NCI-H82 treated with DMSO at 0.1 percent for 48 hours (cell line): ENCODE data around the gene SLC13A1.
A peak's percentile ranks its signal among the peaks of the same experiment; 100 is the strongest.
"Not testable (repeated sequence)": the region's sequence is repeated elsewhere in the genome, so short reads cannot be mapped to it uniquely, and the experiment has no call there.

ENCODE experiments used
- DNase-seq: peaks from one replicate; lab custom pipeline; 2025; ENCODE audit not compliant: unreplicated experiment; lab: John Stamatoyannopoulos, UW

The SLC13A1 gene

DNA sequence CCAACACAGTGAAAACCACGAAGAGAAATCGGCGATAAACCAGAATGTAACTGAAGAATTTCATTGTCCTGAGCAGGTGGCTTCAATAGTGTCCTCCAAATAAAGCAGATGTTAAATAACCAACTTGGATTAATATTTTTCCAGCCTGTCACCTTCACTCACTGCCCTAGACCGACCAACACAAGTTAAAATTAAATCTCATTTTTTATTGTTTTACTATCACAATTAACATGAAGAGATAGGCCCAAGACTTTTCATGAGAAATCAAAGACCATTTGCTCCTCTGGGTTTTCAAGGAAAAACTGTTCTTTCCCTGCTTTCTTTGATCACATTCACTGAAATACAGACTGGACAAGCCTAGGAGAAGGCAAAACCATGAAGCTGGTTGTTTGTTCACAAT lies at the start of gene SLC13A1:
Gene SLC13A1 (minus strand): TSS at position 87 of the 400 bp plus-strand sequence. CDS start 23 bp downstream, at position 64.
- DNase-seq, result no peak

DNA sequence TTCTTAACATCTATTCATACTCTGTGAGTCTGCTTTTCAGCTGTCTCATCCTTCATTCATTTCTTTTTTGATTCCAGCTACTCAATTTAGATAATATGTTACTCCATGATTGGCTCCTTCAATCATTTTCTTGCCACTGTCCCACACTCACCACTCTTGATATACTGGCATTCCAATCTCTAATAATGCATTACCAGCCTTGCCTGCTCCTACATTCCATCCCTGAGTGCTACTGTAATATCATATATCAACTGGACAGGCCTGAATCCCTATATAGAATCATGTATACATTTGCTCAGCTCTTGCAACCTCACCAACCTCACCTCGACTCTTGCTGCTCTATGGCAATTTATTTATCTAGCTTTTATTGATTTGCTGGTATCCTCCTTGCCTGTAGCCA lies 45.0 kb upstream of the SLC13A1 start:
- DNase-seq, result no peak

DNA sequence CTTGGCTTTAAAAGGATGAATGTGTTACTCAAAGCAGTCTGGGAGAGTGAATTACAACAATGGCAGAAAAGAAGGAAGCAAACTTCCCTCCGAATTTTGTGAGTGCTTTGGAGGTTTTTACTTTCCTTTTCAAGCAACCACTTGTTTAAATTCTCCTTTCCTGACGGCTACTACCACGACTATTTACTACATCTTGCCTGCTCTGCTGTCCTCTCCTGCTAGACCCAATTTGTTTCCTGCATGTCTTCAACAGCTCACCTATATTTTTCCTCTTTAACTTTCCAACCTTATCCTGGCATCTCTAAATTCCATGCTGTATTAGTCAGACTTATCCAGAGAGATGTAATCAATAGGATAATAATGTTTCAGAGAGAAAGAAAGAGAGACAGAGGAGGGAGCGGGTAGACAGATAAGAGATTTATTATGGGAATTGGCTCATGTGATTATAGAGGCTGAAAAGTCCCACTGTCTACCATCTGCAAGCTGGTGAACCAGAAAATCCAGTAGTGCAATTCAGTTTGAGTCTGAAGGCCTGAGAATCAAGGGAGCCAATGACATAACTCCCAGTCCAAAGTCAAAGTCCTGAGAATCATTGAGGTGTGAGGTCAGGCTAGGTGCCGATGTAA lies 42.8 kb upstream of the SLC13A1 start:
- DNase-seq, result peak; percentile 71

DNA sequence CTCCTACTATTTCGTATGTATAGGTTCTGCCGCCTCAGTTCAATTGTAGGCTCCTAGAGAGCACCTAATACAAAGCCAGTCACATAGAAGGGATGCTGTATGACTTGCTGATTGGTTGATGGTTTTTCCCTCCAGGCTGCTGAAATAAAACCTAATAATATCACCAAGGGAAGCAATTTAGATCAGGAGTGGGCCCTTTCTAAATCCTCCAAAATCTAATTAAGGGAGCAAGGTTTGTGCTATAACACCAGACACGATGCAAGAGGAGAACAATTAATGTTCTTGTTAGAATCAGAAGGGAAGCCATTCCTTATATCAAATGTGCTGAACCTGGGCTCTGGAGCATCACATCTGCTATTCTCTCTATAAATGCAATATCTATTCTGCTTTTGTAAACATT lies 42.0 kb upstream of the SLC13A1 start:
- DNase-seq, result peak; percentile 84

DNA sequence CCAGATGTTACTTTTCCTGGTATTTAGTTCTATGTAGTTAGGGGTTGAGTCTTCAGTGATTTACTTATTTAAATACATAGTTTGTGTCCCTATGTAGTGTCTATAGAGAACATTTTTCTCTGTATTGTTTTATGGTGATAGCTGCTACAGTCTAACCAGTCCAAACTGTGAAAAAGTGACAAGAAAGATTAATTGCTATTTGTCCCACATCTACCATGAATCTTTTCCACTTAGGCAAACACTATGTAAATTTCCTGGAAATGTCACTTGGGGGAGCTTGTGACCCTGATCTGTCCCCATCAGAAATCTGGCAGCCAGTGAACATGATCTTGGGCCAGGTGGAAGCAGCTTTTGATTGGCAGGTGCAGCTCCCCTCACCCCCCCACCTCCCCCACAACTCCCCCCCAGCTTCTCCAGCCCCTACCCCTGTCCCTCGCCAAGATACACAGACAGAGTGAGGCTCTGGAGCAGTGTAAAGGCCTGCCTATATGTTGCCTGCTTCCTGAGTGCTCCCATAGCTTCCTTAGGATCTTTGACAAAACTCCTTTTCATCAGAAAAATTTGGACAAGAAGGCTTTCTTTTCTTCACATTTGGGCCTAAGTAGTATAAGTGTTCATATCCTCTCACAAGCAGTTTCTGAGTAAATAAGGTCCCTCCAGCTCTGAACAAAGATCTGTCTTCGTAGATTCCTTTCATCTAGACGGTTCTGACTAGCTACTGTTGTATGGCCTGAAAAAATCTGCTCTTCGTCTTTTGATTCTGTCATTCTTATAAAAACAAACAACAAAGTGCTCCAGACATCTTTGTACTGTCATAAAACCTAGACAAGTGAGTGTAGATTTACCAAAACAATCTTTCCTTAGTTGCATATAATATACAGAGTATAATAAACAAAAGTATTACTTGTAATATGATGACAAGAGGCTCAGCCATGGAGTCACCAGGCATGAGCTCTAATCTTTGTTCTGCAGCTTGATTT lies 31.5 kb upstream of the SLC13A1 start:
- no peak for DNase-seq

DNA sequence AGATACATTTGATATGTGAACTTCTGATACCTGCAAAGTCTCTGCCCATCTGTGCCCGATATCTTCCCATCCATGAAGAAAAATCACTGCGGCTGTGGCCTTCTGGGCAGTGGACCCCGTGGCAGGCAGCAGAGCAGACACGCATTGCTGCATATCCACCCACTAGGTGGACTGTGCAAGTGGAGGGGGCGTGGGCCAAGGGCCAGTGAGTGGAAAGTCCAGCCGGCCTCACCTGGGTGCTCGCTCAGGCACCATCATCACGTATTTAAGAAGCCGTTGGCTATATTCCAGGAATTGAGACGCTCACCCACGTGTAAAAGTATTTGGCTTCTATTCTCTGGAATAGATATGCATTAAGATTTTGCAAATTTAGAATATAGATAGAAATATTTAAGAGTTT lies 30.8 kb upstream of the SLC13A1 start:
- DNase-seq, result no peak

- DNase-seq, result no peak
Measured at GRCh38 chr7:123230147-123230546, 30.4 kb upstream of the SLC13A1 start.

DNA sequence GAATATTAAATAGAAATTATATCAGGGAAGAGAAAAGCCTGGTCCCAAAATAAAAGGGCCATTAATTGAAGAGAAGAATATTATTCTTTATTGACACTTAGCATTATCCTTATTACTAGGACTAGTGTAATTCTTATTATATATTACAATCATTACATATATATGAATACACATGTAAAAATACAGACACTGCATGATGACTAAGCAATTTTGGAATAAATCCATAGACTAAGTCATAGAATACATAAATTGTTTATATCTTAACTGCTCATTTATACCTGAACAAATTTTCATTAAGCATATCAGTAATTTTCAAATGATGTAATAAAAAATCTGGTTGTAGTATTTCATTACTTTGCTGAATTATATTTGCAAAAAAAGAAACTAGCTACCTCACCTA lies 29.7 kb upstream of the SLC13A1 start:
- no peak for DNase-seq

GRCh38 chr7:123227666-123228065 lies 27.9 kb upstream of the SLC13A1 start:
- DNase-seq, result not testable (repeated sequence)

GRCh38 chr7:123220396-123220795 lies 20.6 kb upstream of the SLC13A1 start:
- DNase-seq, result peak; percentile 87

DNA sequence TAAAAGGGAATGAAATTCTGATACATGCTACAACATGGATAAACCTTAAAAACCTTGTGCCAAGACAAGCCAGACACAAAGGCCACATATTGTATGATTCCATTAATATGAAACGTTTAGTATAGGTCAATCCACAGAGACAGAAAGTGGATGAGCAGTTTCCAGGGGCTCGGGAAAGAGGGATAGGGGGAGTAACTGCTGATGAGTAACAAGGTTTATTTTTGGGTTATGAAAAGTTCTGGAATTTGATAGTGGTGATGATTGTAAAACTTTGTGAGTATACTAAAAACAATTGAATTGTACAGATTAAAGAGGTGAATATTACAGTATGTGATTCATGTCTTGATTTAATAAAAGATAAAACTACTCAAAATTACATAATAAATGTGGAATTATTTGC lies 19.1 kb upstream of the SLC13A1 start:
- no peak for DNase-seq

GRCh38 chr7:123216825-123217224 lies 17.1 kb upstream of the SLC13A1 start:
- no peak for DNase-seq

DNA sequence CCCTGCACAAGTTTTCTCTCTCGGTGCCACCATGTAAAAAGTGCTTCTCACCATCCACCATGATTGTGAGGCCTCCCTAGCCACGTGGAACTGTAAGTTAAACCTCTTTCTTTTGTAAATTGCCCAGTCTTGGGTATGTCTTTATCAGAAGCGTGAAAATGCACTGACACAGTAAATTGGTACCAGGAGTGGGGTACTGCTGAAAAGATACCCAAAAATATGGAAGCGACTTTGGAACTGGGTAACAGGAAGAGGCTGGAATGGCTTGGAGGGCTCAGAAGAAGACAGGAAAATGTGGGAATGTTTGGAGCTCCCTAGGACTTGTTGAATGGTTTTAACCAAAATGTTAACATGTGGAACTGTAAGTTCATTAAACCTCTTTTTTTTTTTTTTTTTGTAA lies 15.6 kb upstream of the SLC13A1 start:
- no peak for DNase-seq

GRCh38 chr7:123211545-123211944 lies 11.8 kb upstream of the SLC13A1 start:
- DNase-seq, result no peak

GRCh38 chr7:123210986-123211385 lies 11.2 kb upstream of the SLC13A1 start:
- no peak for DNase-seq

DNA sequence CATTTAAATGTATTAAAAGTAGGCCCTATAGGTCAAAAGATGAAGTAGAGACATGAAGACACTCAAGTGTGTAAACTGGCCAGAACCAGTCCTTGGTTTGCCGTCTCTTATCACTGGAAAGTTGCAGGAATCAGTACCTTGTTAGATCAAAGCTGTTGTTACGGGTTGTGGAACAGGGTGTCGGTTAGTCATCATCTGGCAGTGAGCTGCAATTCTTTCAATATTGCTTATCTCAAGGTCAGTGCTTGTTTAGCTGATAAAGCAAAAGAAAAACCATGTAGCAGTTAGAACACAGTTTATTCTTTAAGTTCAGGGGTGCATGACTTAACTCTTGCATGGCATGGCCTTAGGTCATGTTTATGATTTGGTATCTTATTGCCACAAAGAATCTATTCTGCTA lies 10.0 kb upstream of the SLC13A1 start:
- DNase-seq, result no peak

DNA sequence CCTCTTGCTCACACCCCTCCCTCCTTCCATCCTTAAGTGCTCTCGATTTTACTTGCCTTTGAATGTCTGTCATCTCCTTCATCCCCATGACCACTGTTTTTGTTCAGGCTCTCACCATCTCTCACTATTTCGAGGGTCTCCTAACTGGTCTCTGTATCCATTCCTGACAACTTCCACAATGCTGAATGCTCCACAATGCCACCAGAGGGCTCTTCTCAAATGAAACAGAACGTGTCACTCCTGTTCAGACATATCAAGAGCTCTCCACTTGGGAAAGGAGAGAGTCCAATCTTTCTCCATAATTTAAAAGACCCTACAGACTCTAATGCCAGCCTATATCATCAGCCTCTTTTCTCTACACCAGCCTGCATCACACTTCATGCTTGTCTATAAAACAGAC lies 9.0 kb upstream of the SLC13A1 start:
- no peak for DNase-seq

GRCh38 chr7:123204206-123204835 lies 4.6 kb upstream of the SLC13A1 start:
- DNase-seq, result no peak

DNA sequence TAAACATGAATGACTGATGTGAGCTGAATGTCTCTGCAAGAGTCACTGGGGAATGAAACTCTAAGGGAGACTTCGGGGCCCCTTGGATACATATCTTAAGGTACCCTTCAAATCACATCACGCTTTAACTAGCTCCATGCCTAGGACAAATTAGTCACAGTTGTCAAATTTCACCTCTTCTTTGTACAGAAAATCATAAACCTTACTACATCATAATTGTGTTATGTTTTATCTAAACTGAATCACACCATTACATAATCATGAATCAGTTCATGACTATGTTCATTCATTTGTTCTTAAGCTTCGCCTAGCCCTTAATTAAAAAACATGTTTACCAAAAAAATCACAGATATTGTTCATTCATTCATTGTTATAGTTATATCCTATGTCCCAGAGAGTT lies 2.1 kb upstream of the SLC13A1 start:
- no peak for DNase-seq

- DNase-seq, result no peak
Measured at GRCh38 chr7:123198668-123199652, 809 bp downstream of the SLC13A1 start.

DNA sequence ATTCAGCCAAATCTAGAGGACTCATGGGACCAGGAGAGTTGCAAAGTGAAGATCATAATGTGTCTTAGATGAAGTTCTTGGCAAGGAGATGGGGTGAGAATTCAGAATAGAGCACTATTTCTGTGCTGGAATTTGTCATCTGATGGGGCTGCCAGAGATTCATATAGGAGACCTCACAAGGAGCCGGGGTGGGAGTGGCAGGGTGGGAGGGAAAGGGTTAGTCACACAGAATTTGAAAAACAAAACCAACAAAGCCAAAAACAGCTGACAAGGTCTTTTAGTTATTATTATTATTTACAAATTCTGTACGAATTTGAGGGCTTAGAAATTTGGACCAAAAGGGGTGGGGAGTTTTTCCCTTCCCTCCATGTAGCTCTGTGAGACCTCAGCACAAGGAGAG lies 1.7 kb downstream of the SLC13A1 start:
- no peak for DNase-seq
